ENCODE results near the gene NTM.

DNA sequence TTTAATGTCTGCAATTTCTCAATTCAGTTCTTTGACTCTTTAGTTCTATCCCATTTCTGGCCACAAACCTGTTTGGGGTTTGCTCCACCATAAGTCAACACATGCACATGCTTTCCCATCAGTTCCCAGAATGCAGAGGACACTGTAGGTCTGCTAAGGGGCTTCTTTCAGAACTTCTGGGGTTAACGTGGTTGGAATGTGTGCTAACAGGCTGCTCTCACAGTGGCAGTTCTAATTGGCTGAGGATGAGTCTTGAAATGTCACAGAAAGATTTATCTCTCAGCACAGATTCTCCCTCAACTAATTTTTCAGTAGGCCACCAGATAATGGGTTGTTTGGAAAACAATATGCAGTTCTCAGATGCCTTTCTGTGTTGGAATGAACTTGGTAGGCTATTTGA is 703.4 kb downstream of the NTM start:
- TF ChIP-seq EZH2 (IDR thresholded peaks at IDR 0.05; ENCODE audit: insufficient read depth, poor library complexity, severe bottlenecking) (no peak), EZH2phosphoT487 (IDR thresholded peaks at IDR 0.05; ENCODE audit: insufficient read depth, low read depth) (no peak)

Measured in GM23248 (cell line).